GM19025 (cell line): ENCODE data around the gene GRAP.
"Not testable (repeated sequence)": the region's sequence is repeated elsewhere in the genome, so short reads cannot be mapped to it uniquely, and the experiment has no call there.

ENCODE experiments used
- ATAC-seq: cut with Tn5 transposase; IDR thresholded peaks from one replicate; pipeline ENCODE4 v1.9.1; 2021; ENCODE audit warnings: mild to moderate bottlenecking, low read depth, moderate library complexity; ENCODE audit not compliant: unreplicated experiment

GRAP gene

GRCh38 chr17:19043032-19043431 is 3.7 kb downstream of the GRAP start:
- not testable (repeated sequence) for ATAC-seq

GRCh38 chr17:19042369-19042768 is 4.4 kb downstream of the GRAP start:
- not testable (repeated sequence) for ATAC-seq

- ATAC-seq, result not testable (repeated sequence)
Measured at GRCh38 chr17:19041871-19042270, 4.9 kb downstream of the GRAP start.

DNA sequence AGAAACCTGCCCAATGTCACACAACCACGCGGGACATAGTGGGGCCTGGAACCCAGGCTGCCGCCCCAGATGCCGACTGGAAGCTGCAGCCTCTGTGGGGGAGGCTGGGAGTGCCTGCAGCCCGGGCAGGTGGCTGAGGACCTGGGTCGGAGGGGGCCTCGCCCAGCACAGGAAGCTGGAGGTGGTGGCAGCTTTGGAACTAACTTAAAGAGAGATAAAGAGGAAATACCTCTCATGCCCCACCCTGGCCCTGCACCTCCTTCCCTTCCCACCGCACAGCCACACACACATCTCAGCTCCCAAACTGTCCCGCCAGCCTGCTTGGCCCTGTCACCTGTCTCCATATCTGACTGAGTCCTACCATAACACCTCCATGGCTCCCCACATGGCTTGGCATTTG is 6.4 kb downstream of the GRAP start:
- not testable (repeated sequence) for ATAC-seq

GRCh38 chr17:19038730-19039129 is 8.0 kb downstream of the GRAP start:
- not testable (repeated sequence) for ATAC-seq

DNA sequence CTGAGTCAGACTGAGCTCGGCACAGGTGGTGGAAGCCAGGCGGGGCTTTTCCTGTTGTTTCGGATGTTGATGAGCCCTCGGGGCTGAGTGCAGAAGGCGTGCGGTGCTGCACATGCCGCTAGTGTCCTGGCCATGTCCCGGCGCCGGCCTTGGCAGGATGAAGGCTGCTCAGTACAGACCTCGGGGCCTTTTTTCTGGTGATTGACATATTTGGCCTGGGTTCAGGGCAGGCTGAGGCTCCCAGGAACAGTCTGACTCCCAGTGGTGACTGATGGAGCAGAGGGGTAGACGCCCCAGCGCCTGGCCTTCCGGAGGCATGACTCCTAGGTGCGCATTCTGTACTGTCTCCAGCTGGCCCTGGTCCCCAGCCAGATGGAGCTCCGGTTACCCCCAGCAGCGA is 8.8 kb downstream of the GRAP start:
- ATAC-seq, result not testable (repeated sequence)

- not testable (repeated sequence) for ATAC-seq
Measured at GRCh38 chr17:19037547-19037946, 9.2 kb downstream of the GRAP start.

GRCh38 chr17:19036186-19036585 is 10.6 kb downstream of the GRAP start:
- not testable (repeated sequence) for ATAC-seq

DNA sequence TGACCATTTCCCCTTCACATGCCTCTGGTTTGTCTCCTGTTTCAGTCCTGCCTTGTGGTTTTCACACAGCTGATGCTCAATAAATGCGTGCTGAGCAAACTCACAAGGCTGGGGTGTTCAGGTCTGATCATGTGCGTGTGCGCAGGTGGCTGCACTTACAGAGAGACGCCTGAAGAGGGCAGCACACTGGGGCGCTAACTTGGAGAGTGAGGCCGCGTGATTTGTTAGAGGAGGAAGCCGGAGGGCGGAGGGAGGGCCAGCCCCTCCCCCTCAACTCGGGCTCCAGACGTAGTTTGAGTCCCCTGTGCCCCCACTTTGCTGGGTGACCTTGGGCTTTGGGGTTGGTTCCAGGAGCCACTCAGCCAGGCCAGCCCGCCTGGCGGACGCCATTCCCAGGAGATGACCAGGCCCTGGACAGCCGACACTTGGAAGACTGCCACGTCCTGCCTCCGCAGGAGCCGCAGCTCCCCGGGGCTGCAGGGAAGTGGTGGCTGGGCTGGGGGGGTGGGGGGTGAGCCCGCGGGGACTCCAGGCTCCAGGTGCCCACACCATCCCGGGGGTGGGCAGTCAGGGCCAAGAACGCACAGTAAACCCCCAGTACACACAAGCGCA is 14.3 kb downstream of the GRAP start:
- not testable (repeated sequence) for ATAC-seq

- not testable (repeated sequence) for ATAC-seq
Measured at GRCh38 chr17:19031729-19032128, 15.0 kb downstream of the GRAP start.

DNA sequence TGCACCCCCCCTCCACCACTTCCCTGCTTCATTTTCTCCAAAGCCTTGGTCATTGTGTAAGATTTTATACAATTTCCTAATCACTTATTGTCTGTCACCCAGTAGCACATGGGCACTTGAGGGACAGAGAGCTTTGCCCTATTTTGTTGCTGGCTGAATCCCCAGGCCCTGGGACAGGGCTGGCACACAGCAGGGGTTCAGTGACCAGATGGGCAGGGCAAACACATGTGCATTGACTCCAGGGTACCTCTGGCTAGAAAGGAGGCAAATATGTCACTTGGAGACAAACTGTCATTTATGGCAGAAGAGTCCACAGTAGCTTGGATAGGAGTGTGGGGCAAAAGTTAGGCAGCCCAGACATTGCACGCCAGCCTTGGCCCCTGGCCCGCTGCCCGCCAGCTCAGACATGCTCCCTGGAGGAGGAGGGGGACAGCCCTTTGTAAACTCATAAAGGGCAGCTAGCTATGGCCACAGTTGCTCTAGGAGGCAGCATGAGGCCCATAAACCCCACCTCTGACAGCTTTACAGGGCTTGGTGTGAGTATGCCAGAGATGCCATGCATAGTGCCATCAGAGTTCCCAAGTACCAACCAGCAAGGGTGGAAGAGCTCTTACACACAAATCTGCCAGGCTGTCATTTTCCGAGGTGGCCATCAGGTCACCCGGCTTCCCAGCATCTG is 15.8 kb downstream of the GRAP start:
- ATAC-seq, result not testable (repeated sequence)

DNA sequence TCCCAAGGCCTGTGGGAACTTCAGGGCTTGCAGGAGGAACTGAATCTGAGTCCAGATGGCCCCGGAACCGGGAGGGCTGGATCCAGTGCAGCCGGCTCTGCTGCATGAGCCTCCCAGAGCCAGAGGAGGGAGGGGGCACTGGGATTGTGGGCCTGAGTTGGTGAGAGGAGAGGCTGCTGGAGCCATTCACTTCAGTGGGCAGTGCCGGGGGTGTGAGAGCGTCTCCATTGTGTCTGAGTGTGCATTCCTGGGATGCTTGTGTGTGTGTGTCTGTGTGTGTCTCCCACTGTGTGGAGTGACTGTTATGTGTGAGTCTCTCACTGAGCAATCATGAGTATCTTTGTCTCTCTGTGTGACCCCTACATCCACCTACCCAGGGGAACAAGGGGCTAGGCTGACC is 17.0 kb downstream of the GRAP start:
- ATAC-seq, result not testable (repeated sequence)

GRCh38 chr17:19028671-19029070 is 18.1 kb downstream of the GRAP start:
- ATAC-seq, result not testable (repeated sequence)

DNA sequence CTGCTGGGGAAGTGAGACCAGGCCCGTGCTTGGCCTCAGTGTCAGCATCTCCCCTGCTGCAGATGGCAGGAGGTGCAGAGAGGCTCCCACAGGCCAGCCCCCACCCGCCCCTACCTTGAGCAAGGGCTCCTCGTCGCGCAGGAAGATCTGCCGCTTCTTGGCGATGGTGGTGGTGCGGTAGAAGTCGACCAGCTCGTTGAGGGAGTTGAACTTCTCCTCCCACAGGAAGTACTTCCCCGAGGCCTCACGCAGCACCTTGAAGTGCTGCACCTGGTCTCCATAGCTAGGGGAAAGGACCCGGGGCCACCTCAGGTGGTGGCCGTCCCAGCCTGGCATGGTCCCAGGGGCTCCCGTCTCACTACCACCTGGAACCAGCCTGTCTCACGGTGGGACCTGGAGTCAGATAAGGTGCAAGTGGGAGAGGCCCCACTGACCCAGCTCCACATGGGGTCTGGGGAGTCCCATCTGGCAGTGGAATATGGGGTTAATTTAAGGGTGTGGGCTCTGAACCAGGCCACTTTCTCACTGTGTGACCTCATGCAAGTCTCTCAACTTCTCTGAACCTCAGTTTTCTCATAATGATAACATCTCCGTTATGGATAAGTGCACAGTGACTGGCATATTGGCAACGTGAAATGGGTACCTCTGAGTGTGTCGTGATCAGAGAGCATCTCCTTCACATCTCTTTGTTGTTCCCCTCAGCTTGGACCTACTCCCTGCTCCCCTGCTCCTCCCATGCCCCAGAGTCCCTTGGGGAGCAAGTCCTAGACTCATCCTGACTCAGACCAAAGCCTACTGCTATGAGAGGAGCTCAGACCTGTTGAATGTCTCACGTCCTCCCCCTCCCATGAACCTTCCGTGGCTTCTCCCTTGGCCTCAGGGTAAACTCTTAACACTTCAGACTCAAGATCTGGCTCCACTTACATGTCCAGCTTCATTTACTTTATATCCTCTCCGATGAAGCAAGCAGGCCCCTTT is 22.4 kb downstream of the GRAP start:
- ATAC-seq, result no peak

DNA sequence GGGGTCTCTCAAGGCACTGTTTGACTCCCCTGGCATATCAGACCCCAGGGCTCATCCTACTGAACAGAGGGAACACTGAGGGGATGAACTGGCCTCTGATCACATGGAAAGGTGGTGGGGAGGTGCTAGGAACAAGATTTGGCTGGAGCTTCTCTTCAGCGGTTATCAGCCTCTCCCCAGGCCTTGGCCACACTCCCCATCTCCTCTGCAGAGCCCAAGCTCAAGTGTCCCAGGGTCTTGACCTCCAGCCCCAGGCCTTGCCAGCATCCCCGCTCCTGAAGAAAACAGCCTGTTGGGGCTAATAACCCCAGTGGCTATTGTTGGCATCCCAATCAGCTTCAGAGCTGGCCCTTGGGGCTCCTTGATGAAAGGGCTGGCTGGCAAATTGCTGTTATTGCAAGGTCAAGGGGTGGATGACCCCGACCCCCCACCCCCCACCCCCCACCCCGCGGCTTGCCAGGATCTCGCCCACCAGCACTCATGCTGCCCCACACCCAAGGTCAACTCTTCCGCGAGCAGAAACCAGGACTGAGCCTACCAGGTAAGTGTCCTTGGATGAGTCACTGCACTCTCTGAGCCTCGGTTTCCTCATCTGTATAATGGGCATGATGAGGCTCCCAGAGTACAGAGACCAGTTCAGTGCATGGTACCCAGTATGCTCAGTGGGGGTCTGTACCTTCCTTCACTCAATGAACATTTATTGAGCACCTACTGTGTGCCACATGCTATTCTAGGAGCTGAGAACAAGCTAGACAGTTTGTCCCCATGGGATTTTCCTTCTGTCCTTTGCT is 23.4 kb downstream of the GRAP start:
- ATAC-seq, result no peak

DNA sequence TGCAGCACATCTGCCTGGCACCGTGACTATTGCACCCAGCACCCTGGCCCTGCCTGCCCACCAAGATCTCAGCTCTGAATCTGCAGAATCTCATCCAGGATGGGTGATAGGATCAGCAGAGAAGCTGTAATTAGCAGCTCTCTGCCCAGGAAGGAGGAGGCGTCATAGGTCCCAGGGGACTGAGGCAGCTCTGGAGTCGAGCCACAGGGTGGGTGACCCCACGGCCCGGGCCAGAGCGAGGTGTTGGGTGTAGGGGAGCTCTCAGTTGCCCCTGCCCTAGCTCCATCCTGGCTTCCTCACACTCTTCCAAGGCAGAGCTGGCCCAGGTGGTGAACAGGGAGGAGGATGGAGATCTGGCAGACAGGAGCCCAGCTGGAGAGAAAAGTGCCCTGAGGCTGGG is 24.0 kb downstream of the GRAP start:
- ATAC-seq, result no peak

GRCh38 chr17:19022128-19022527 is 24.6 kb downstream of the GRAP start:
- no peak for ATAC-seq

DNA sequence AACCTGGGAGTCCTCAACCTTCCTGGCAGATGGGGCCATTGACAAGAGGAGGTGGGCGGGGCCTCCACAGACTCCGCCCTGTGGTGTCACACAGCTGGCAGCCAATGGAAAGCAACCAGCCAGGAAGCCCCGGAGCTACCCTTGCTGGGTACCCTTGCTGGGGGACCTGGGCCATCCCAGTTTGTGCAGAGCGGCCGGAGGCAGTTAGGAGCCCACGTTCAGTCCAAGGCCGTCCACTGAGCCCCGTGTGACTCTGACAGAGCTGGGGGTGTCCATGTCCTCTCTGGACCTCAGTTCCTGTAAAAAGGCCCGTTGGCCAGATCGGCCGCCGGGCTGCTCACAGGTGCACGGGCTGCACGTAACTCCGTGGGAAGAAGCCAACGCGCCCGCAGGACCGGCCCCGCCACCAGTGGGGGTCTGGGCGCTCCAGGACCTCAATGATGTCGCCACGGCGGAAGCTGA is 25.1 kb downstream of the GRAP start:
- ATAC-seq, result no peak

- not testable (repeated sequence) for ATAC-seq
Measured at GRCh38 chr17:19021011-19021621, 25.6 kb downstream of the GRAP start.

DNA sequence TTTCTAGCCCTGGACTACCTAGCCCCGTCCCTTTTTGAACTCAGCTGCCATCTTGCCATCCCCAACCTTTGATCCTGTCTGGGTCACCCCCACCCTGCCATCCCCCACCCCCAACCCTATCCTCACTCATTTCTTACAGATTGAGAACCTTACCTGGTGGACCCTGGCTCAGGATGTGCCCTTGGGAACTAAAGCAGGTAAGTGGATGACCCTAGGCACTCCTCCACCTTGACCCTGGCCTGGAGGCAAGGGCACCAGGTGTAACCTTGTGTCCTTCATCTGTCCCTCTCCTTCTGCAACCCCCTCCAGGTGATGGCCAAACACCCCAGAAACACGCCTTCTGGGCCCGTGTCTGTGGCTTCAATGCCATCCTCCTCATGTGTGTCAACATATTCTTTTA is 26.7 kb downstream of the GRAP start:
- ATAC-seq, result no peak
